ENCODE data around the gene TTC13. TPM values are rescaled to one million over a fixed set of nuclear protein-coding genes. Genes with fewer than 3 reads are reported as not detected.

TTC13 gene
- total RNA-seq, 4 donors from 2014 or later = 14.4 to 28.5 (median 26.1) TPM

DNA sequence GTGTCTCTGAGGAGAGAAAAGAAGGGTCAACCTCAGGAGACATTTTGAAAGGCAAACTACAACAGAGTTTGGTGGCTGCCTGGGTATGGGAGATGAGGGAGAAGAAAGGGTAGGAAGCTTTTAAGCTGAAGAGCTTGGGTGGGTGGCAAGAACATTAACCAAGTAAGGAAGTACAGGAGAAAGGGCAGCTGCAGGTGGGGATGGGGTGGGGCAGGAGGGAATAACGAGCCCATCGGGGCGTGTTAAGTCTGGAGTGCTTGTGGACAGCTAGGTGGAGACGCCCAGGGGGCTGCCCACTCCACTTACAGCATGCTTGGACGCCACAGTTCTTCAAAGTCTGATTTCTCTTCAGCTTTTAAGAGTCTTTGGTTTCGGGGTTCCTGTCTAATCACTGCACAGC, 42.8 kb downstream of the TTC13 start:
- H3K27me3 ChIP-seq = no peaks in the 10 kb centered on the region
- DNase-seq = no peak
- WGBS, 2 donors = 58 to 81% methylated on average over 6 of the region's 6 CpGs
- no peak overlapping the region for H3K27ac ChIP-seq
- no peak overlapping the region for H3K4me3 ChIP-seq (replicated peaks in 1 of 3)
- H3K9me3 ChIP-seq = no peaks in the 10 kb centered on the region
- no peaks in the 10 kb centered on the region for H3K36me3 ChIP-seq
- no peaks in the 10 kb centered on the region for H3K4me1 ChIP-seq
- intact Hi-C loops (cut with DNase I) = no loop called here
- TF ChIP-seq, protein P1, sequence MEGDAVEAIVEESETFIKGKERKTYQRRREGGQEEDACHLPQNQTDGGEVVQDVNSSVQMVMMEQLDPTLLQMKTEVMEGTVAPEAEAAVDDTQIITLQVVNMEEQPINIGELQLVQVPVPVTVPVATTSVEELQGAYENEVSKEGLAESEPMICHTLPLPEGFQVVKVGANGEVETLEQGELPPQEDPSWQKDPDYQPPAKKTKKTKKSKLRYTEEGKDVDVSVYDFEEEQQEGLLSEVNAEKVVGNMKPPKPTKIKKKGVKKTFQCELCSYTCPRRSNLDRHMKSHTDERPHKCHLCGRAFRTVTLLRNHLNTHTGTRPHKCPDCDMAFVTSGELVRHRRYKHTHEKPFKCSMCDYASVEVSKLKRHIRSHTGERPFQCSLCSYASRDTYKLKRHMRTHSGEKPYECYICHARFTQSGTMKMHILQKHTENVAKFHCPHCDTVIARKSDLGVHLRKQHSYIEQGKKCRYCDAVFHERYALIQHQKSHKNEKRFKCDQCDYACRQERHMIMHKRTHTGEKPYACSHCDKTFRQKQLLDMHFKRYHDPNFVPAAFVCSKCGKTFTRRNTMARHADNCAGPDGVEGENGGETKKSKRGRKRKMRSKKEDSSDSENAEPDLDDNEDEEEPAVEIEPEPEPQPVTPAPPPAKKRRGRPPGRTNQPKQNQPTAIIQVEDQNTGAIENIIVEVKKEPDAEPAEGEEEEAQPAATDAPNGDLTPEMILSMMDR (IDR thresholded peaks at IDR 0.05) = no peak
- no peak for TF ChIP-seq POLR2A (IDR thresholded peaks at IDR 0.05)

DNA sequence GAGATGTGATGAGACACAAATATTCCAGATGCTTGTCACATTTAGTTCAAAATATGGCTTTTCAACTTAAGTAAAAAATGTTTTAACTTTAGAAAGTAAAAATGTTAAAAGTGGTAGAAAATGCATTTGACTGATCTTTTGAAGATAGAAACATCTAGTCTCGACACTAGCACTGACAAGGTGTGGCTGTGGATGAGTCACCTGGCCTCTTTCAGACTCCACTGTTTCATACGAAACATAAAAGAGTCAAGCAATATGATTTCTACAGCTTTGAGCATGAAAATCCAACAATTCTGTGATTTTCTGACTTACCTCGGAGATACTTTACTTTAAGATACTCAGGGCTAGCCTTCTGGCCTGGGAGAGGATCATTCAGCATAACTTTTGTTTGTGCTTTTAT, 47.7 kb downstream of the TTC13 start:
- Histone ChIP-seq H3K27me3 (no peaks in the 10 kb centered on the region), H3K4me3 (replicated peaks in 1 of 3) (no peak overlapping the region), H3K4me1 (no peaks in the 10 kb centered on the region), H3K27ac (no peak overlapping the region), H3K9me3 (no peaks in the 10 kb centered on the region), H3K36me3 (peaks cover 0 to 5% of the 10 kb centered on the region in 2 donors)
- DNase-seq = no peak
- 90 to 96% methylated on average over 3 of the region's 3 CpGs for WGBS, 2 donors
- intact Hi-C loops (cut with DNase I) = no loop called here
- TF ChIP-seq, protein P1 (IDR thresholded peaks at IDR 0.05) = no peak
- no peak for TF ChIP-seq POLR2A (IDR thresholded peaks at IDR 0.05)

GRCh38 chr1:230926182-230926581, 52.5 kb downstream of the TTC13 start:
- intact Hi-C loops (cut with DNase I) = no loop called here

GRCh38 chr1:230925608-230926007, 53.1 kb downstream of the TTC13 start:
- no peaks in the 10 kb centered on the region for H3K27me3 ChIP-seq
- intact Hi-C loops (cut with DNase I) = no loop called here
- H3K27ac ChIP-seq = no peak overlapping the region
- no peak overlapping the region for H3K4me3 ChIP-seq (replicated peaks in 1 of 3)
- no peaks in the 10 kb centered on the region for H3K9me3 ChIP-seq
- WGBS, 2 donors = 85 to 92% methylated on average over 2 of the region's 2 CpGs
- TF ChIP-seq, protein P1 (IDR thresholded peaks at IDR 0.05) = no peak
- no peak for TF ChIP-seq POLR2A (IDR thresholded peaks at IDR 0.05)
- H3K36me3 ChIP-seq = peaks cover 14 to 20% of the 10 kb centered on the region in 2 donors
- H3K4me1 ChIP-seq = no peaks in the 10 kb centered on the region
- DNase-seq = no peak

More at GRCh38 chr1:230926182-230926581, 52.5 kb downstream of the TTC13 start:
- no peak overlapping the region for H3K4me3 ChIP-seq (replicated peaks in 1 of 3)
- WGBS, 2 donors = 82 to 84% methylated on average over 5 of the region's 5 CpGs
- H3K4me1 ChIP-seq = no peaks in the 10 kb centered on the region
- TF ChIP-seq, protein P1 (IDR thresholded peaks at IDR 0.05) = no peak
- TF ChIP-seq POLR2A (IDR thresholded peaks at IDR 0.05) = no peak
- H3K27ac ChIP-seq = no peak overlapping the region
- no peaks in the 10 kb centered on the region for H3K27me3 ChIP-seq
- no peaks in the 10 kb centered on the region for H3K9me3 ChIP-seq
- peaks cover 14 to 20% of the 10 kb centered on the region in 2 donors for H3K36me3 ChIP-seq
- no peak for DNase-seq

- WGBS, 2 donors = 93 to 97% methylated on average over 4 of the region's 4 CpGs
- H3K4me1 ChIP-seq = no peaks in the 10 kb centered on the region
- peaks cover 14 to 15% of the 10 kb centered on the region in 2 donors for H3K36me3 ChIP-seq
- H3K4me3 ChIP-seq (replicated peaks in 1 of 3) = no peak overlapping the region
- H3K27me3 ChIP-seq = no peaks in the 10 kb centered on the region
- H3K27ac ChIP-seq = no peak overlapping the region
- intact Hi-C loops (cut with DNase I) = no loop called here
- H3K9me3 ChIP-seq = no peaks in the 10 kb centered on the region
- DNase-seq = no peak
- TF ChIP-seq, protein P1 (IDR thresholded peaks at IDR 0.05) = no peak
- TF ChIP-seq POLR2A (IDR thresholded peaks at IDR 0.05) = no peak
These were observed 55.5 kb downstream of the TTC13 start for GRCh38 chr1:230923176-230923575.

Measured in thyroid gland (tissue), 4 donors.